ENCODE results near the gene EFHC2.

DNA sequence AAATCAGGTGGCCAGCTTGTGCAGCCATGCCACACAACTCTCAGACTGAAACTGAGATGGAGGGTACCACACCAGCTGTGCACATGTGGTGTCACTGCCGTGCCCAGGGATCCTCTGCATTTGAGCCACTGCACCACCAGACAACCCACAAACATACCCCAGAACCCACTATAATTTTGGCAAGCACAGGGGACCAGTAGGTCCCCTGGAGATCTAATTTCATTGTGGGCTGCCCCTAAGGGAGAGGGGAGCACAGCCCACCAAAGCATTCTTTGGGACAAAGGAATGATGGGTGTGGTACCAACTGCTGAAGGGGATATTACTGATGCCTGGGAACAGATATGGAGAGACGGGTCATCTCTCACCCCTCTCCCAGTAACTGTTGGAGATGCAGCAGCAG, 140.9 kb downstream of the EFHC2 start:
- no peak for TF ChIP-seq CTCF (IDR thresholded peaks at IDR 0.05; ENCODE audit: insufficient read depth, low read depth, low read length)
- TF ChIP-seq EZH2 (IDR thresholded peaks at IDR 0.05; ENCODE audit: insufficient read depth, low read length): no peak

Measured in astrocyte (in vitro differentiated cells and primary cell).